ENCODE measurements around the gene DDX27.

DDX27 gene

DNA sequence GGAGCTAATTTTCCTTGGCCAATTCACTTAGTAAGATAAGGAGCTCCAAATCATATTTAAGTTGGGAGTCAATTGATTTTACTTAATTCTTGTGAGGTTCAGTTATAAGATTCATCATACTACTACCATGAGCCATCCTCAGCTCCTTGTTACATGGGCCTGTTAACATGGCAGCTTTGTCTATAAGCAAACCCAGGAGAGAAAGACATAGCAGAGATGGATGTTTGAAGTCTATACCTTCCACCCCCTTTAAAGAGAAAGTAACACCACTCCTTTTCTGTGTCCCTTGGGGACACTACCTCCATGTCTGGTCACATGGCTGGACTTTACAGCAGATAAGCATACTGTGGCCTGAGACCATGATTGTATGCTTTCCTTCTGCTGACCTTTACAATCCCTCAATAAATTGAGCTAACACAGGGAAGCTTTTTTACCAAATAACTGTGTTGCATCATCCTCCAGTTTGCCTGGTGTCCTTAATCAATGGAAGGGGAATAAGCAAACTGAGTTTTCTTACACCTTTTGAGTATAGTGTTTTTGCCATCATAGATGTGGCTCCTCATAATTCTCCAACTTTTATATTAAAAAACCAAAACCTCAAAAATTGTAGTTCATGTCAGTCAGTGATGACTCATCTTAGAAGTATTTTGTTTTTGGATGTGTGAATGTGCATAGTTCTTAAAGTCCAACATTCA, 68.5 kb downstream of the DDX27 start:
- no peak for DNase-seq (ENCODE audit: low read depth in 1 of 2, low spot score in 1 of 2)

GRCh38 chr20:49288250-49288751, 69.1 kb downstream of the DDX27 start:
- DNase-seq (ENCODE audit: low read depth in 1 of 2, low spot score in 1 of 2), result no peak

DNA sequence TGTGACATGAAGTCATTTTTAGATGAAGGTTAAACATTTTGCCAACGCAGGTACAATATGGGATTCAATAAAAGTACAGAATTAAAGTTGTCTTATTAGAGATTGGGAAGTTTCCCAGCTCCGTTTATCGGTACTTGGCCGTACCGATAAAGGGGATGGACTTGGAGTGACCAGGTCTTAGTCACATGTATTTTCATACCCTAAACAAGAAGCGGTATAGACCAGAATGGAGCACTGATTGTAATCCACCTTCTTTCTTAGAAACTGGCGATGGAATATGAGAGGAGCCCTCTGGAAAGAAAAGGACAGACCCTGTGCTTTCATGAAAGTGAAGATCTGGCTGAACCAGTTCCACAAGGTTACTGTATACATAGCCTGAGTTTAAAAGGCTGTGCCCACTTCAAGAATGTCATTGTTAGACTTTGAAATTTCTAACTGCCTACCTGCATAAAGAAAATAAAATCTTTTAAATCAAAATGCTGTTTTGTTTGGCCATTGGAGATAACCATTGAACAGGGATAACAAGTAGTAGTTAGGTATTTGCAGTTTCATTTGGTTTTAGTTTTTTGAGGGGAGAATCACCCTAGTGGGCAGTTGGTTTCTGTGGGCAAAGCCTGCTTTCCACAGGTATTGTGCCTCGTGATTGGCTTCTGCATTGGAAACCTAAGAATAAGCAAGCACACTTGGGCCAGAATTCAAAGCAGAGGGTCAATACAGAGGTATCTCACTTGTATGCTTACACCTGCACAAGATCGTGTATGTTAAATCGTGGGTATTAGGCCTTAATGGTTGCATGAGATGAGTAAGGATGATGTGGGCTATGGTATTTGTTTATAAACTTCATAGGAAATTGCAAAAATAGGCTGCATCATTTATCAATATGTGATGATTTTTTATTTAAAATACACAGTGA, 69.8 kb downstream of the DDX27 start:
- DNase-seq (ENCODE audit: low read depth in 1 of 2, low spot score in 1 of 2), result no peak

GRCh38 chr20:49290608-49291191, 71.5 kb downstream of the DDX27 start:
- no peak for DNase-seq (ENCODE audit: low read depth in 1 of 2, low spot score in 1 of 2)

- no peak for DNase-seq (ENCODE audit: low read depth in 1 of 2, low spot score in 1 of 2)
These were observed 72.0 kb downstream of the DDX27 start for GRCh38 chr20:49291200-49291599.

GRCh38 chr20:49292010-49292409, 72.8 kb downstream of the DDX27 start:
- DNase-seq (ENCODE audit: low read depth in 1 of 2, low spot score in 1 of 2), result no peak

DNA sequence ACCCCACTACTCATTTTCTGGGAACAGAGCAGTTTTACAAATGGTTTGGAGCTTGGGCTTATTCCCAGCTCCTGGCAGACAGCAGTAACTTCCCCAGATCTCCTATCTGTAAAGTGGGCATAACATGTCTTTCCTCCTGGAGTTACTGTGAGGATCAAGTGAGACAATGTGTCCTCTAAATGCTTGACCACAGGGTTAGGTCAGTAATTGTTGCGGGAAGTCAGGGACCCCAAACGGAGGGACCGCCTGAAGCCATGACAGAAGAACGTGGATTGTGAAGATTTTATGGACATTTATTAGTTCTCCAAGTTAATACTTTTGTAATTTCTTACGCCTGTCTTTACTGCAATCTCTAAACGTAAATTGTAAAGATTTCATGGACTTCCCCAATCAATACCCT, 73.9 kb downstream of the DDX27 start:
- DNase-seq (ENCODE audit: low read depth in 1 of 2, low spot score in 1 of 2), result no peak
